NCI-H1436 (cell line): ENCODE measurements around the gene ERCC8.
"Not testable (repeated sequence)": the region's sequence is repeated elsewhere in the genome, so short reads cannot be mapped to it uniquely, and the experiment has no call there.

Experiments used
- DNase-seq: peaks from one replicate; lab custom pipeline; 2025; lab: John Stamatoyannopoulos, UW

Gene ERCC8

GRCh38 chr5:60916646-60917045 lies 28.2 kb downstream of the ERCC8 start:
- DNase-seq, result no peak

- no peak for DNase-seq
Measured at GRCh38 chr5:60903356-60903755, 41.5 kb downstream of the ERCC8 start.

GRCh38 chr5:60896991-60897390 lies 47.9 kb downstream of the ERCC8 start:
- DNase-seq, result no peak

GRCh38 chr5:60893521-60893920 lies 51.3 kb downstream of the ERCC8 start:
- no peak for DNase-seq

- DNase-seq, result no peak
Measured at GRCh38 chr5:60891667-60892066, 53.2 kb downstream of the ERCC8 start.

GRCh38 chr5:60888359-60889061 lies 56.4 kb downstream of the ERCC8 start:
- DNase-seq, result no peak

- no peak for DNase-seq
Measured at GRCh38 chr5:60887746-60888145, 57.1 kb downstream of the ERCC8 start.

- no peak for DNase-seq
Measured at GRCh38 chr5:60887096-60887495, 57.8 kb downstream of the ERCC8 start.

- no peak for DNase-seq
Measured at GRCh38 chr5:60886158-60886557, 58.7 kb downstream of the ERCC8 start.

GRCh38 chr5:60883229-60883628 lies 61.6 kb downstream of the ERCC8 start:
- no peak for DNase-seq

GRCh38 chr5:60872892-60873291 lies 72.0 kb downstream of the ERCC8 start:
- no peak for DNase-seq

GRCh38 chr5:60870857-60871256 lies 74.0 kb downstream of the ERCC8 start:
- DNase-seq, result no peak

- DNase-seq, result not testable (repeated sequence)
Measured at GRCh38 chr5:60860572-60860971, 84.3 kb downstream of the ERCC8 start.

- DNase-seq, result no peak
Measured at GRCh38 chr5:60856066-60856465, 88.8 kb downstream of the ERCC8 start.

GRCh38 chr5:60852940-60853339 lies 91.9 kb downstream of the ERCC8 start:
- no peak for DNase-seq

GRCh38 chr5:60852317-60852716 lies 92.6 kb downstream of the ERCC8 start:
- DNase-seq, result no peak

GRCh38 chr5:60851626-60852025 lies 93.2 kb downstream of the ERCC8 start:
- no peak for DNase-seq

GRCh38 chr5:60846298-60846697 lies 98.6 kb downstream of the ERCC8 start:
- DNase-seq, result no peak

- peak; percentile 87 for DNase-seq
Measured at GRCh38 chr5:60843936-60844905, 100.6 kb downstream of the ERCC8 start, which contains the start of gene ELOVL7. Gene ELOVL7 (minus strand): TSS chr5:60844269. CDS start chr5:60787397, 56,872 bp downstream.

- DNase-seq, result no peak
Measured at GRCh38 chr5:60843386-60843935, 101.4 kb downstream of the ERCC8 start.

GRCh38 chr5:60842871-60843385 lies 101.9 kb downstream of the ERCC8 start:
- DNase-seq, result peak; percentile 27

- DNase-seq, result no peak
Measured at GRCh38 chr5:60841361-60841760, 103.5 kb downstream of the ERCC8 start.
